AG04450 (cell line): ENCODE data around the gene ANAPC15. TPM values are rescaled to one million over a fixed set of nuclear protein-coding genes. Genes with fewer than 3 reads are reported as not detected.

ENCODE experiments used
- CTCF ChIA-PET: fragments of 300-600, 350-600 bp; formaldehyde crosslinking; extraction: SDS; loops from one replicate; lab custom pipeline; 2022; ENCODE audit warnings: antibody characterized with exemption, inconsistent platforms; lab: Charles Lee
- POLR2A ChIA-PET: fragments of 350-600 bp; formaldehyde crosslinking; extraction: SDS; loops from one replicate; lab custom pipeline; 2021; ENCODE audit warnings: antibody characterized with exemption, inconsistent platforms; lab: Yijun Ruan, JAX
- DNase-seq: peaks from one replicate; pipeline ENCODE4 v3.0.0-alpha.2; 2011; ENCODE audit warnings: low read depth, low spot score
- H3K27ac ChIP-seq: one replicate; pipeline ENCODE4 v1.5.1; 2012; ENCODE audit warnings: low read depth, low read length, control low read depth
- H3K27me3 ChIP-seq: one replicate; pipeline ENCODE4 v1.6.0; 2012; ENCODE audit warnings: low read length; ENCODE audit not compliant: control insufficient read depth, insufficient read depth
- H3K4me3 ChIP-seq: 2 replicates; pipeline ENCODE4 v1.5.1; 2011; ENCODE audit warnings: mild to moderate bottlenecking, low read depth, low read length, control low read depth
- H3K9me3 ChIP-seq: 2 replicates; pipeline ENCODE4 v1.5.1; 2012; ENCODE audit warnings: low read length; ENCODE audit not compliant: control insufficient read depth, insufficient read depth
- CTCF ChIP-seq: IDR thresholded peaks from 2 replicates; pipeline ENCODE4 v1.5.1; 2011; ENCODE audit warnings: low read depth, low read length, control low read depth, inconsistent platforms
- polyA plus RNA-seq: library from polyadenylated mRNA; depleted of rRNA; stranded (reverse); fragments of >200 nt; gene quantifications from 2 replicates; pipeline ENCODE4 v1.2.3, GENCODE V29; 2011

ANAPC15 gene
- polyA plus RNA-seq, 1 experiment, result 54.5 TPM

- POLR2A ChIA-PET, result interaction anchor here (0.9 to 1.0 kb wide), 2 partner anchors 42 to 55 kb away, joined by 5 to 9 read pairs; no protein-coding TSS in a partner anchor
- Histone ChIP-seq H3K9me3 (no peaks in the 10 kb centered on the region; the same call in 1 of the 2 replicates), H3K4me3 (peak within 1 kb of the TSS; percentile 73), H3K27ac (peak within 1 kb of the TSS; percentile 83), H3K27me3 (no peaks in the 10 kb centered on the region)
- CTCF ChIA-PET, result interaction anchor here (2.5 to 7.3 kb wide), 2 partner anchors 10 to 55 kb away, joined by 21 to 75 read pairs; no protein-coding TSS in a partner anchor
- no peak for TF ChIP-seq CTCF
- peak; percentile 100 for DNase-seq
Measured at GRCh38 chr11:72080326-72081183, 31.9 kb downstream of the ANAPC15 start, which contains the start of the genes LRRC51 and NUMA1. Gene LRRC51, plus strand, starts transcription at chr11:72080850. Its CDS starts 8,234 bp downstream, at chr11:72089084. Gene NUMA1, minus strand, starts transcription at chr11:72080542. Its CDS starts 44,599 bp downstream, at chr11:72035943.

- no peak for DNase-seq
- H3K9me3 ChIP-seq, result no peaks in the 10 kb centered on the region; the same call in 1 of the 2 replicates
- ChIA-PET CTCF (interaction anchor here (2.3 kb wide), 1 partner anchor 55 kb away, joined by 18 read pairs; no protein-coding TSS in a partner anchor), POLR2A (interaction anchor here (0.9 to 1.0 kb wide), 2 partner anchors 41 to 55 kb away, joined by 5 to 9 read pairs; no protein-coding TSS in a partner anchor)
- H3K27ac ChIP-seq, result peak overlapping the region; percentile 78
- no peaks in the 10 kb centered on the region for H3K27me3 ChIP-seq
- TF ChIP-seq CTCF, result no peak
- H3K4me3 ChIP-seq, result peak overlapping the region; percentile 73
Measured at GRCh38 chr11:72079819-72080325, 32.6 kb downstream of the ANAPC15 start.

GRCh38 chr11:72078477-72078876 is 34.0 kb downstream of the ANAPC15 start:
- TF ChIP-seq CTCF, result no peak
- ChIA-PET POLR2A (interaction anchor here (1.3 to 1.4 kb wide), 2 partner anchors 38 to 39 kb away, joined by 4 to 5 read pairs; no protein-coding TSS in a partner anchor), CTCF (interaction anchor here (0.8 to 2.3 kb wide), 4 partner anchors 13 to 352 kb away, joined by 4 to 18 read pairs (median 10); no protein-coding TSS in a partner anchor)
- peak overlapping the region; percentile 73 for H3K4me3 ChIP-seq
- DNase-seq, result no peak
- H3K9me3 ChIP-seq, result no peaks in the 10 kb centered on the region; the same call in 1 of the 2 replicates
- H3K27me3 ChIP-seq, result no peaks in the 10 kb centered on the region
- peak overlapping the region; percentile 57 for H3K27ac ChIP-seq

- no peak for TF ChIP-seq CTCF
- POLR2A ChIA-PET, result no interaction called here
- CTCF ChIA-PET, result interaction anchor here (0.6 kb wide), 2 partner anchors 69 to 170 kb away, joined by 3 to 4 read pairs; no protein-coding TSS in a partner anchor
- no peak overlapping the region for H3K4me3 ChIP-seq
- no peaks in the 10 kb centered on the region for H3K27me3 ChIP-seq
- H3K9me3 ChIP-seq, result no peaks in the 10 kb centered on the region; the same call in 1 of the 2 replicates
- H3K27ac ChIP-seq, result no peak overlapping the region
- DNase-seq, result no peak
Measured at GRCh38 chr11:72075756-72076155, 36.7 kb downstream of the ANAPC15 start.
